ENCODE measurements around the gene LDLRAD4.

Gene LDLRAD4

GRCh38 chr18:13548966-13549879 is 330.7 kb downstream of the LDLRAD4 start:
- Mint-ChIP-seq H3K4me3 (peak overlapping the region in 1 of 3 experiments; percentile 19), H3K9me3 (no peaks in the 10 kb centered on the region), H3K27ac (peak overlapping the region in 2 of 3 experiments; percentile 48 to 64), H3K4me1 (peaks cover 74% of the 10 kb centered on the region), H3K36me3 (ENCODE audit: low read depth) (no peaks in the 10 kb centered on the region), H3K27me3 (ENCODE audit: low read depth) (peaks cover 9% of the 10 kb centered on the region)
- no peak for TF ChIP-seq CTCF (IDR thresholded peaks at IDR 0.05; ENCODE audit: unreplicated experiment in 3 of 3)

GRCh38 chr18:13549880-13550232 is 331.3 kb downstream of the LDLRAD4 start:
- Mint-ChIP-seq H3K27ac (peak overlapping the region in 2 of 3 experiments; percentile 64), H3K4me3 (peak overlapping the region in 1 of 3 experiments; percentile 3), H3K9me3 (no peaks in the 10 kb centered on the region), H3K27me3 (ENCODE audit: low read depth) (peaks cover 7% of the 10 kb centered on the region), H3K36me3 (ENCODE audit: low read depth) (no peaks in the 10 kb centered on the region), H3K4me1 (peaks cover 71% of the 10 kb centered on the region)
- no peak for TF ChIP-seq CTCF (IDR thresholded peaks at IDR 0.05; ENCODE audit: unreplicated experiment in 3 of 3)

GRCh38 chr18:13550418-13551304 is 332.1 kb downstream of the LDLRAD4 start:
- no peaks in the 10 kb centered on the region for H3K9me3 Mint-ChIP-seq
- H3K4me1 Mint-ChIP-seq: peaks cover 64% of the 10 kb centered on the region
- H3K4me3 Mint-ChIP-seq: peak overlapping the region in 1 of 3 experiments; percentile 3
- TF ChIP-seq CTCF (IDR thresholded peaks at IDR 0.05; ENCODE audit: unreplicated experiment in 3 of 3): no peak
- H3K27me3 Mint-ChIP-seq (ENCODE audit: low read depth): peaks cover 7% of the 10 kb centered on the region
- no peaks in the 10 kb centered on the region for H3K36me3 Mint-ChIP-seq (ENCODE audit: low read depth)
- peak overlapping the region in 2 of 3 experiments; percentile 64 for H3K27ac Mint-ChIP-seq

GRCh38 chr18:13551305-13551603 is 332.7 kb downstream of the LDLRAD4 start:
- no peak for TF ChIP-seq CTCF (IDR thresholded peaks at IDR 0.05; ENCODE audit: unreplicated experiment in 3 of 3)
- H3K4me3 Mint-ChIP-seq: no peak overlapping the region
- H3K4me1 Mint-ChIP-seq: peaks cover 60% of the 10 kb centered on the region
- H3K27ac Mint-ChIP-seq: peak overlapping the region in 2 of 3 experiments; percentile 8 to 36
- H3K36me3 Mint-ChIP-seq (ENCODE audit: low read depth): no peaks in the 10 kb centered on the region
- no peaks in the 10 kb centered on the region for H3K9me3 Mint-ChIP-seq
- peaks cover 8% of the 10 kb centered on the region for H3K27me3 Mint-ChIP-seq (ENCODE audit: low read depth)

DNA sequence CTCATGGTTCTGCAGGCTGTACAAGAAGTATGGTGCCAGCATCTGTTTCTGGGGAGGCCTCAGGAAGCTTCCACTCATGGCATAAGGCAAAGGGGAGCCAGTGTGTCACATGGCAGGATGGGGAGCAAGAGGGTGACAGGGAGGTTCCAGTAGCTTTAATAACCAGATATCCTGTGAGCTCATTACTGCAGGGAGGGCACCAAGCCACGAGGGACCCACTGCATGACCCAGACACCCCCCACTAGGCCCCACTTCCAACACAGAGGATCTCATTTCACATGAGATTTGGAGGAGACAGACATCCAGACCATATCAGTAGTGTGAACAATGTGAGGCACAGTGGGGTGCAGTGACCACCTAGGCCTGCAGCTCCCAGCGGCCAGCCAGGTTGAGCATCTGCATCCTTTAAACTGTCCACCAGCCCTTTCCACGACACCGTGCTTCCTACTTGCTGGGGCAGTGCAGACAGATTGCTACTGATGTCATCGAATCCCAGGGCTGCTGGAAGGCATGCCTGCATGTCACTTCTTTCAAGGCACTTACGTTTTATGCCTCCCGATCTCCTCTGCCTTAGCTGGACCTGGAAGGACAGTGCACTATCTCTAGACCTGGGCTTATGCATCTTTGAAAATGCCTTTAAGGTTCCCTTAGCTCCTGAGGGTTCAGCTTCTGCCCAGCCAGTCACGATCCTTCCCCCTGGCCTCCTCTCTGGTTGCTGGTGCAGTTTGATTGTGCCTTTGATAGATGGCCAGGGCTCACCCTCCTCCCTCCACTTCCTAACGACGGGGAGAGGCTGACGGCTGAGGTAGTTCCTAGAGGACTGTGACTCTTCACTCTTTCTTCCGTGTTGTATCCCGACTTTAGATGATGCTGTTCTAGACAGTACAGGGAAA is 333.5 kb downstream of the LDLRAD4 start:
- Mint-ChIP-seq H3K9me3 (no peaks in the 10 kb centered on the region), H3K27me3 (ENCODE audit: low read depth) (peaks cover 13% of the 10 kb centered on the region), H3K4me3 (no peak overlapping the region), H3K4me1 (peaks cover 53% of the 10 kb centered on the region), H3K27ac (peak overlapping the region in 1 of 3 experiments; percentile 43), H3K36me3 (ENCODE audit: low read depth) (no peaks in the 10 kb centered on the region)
- TF ChIP-seq CTCF (IDR thresholded peaks at IDR 0.05; ENCODE audit: unreplicated experiment in 3 of 3): no peak

Measured in nephron (organoid).